OCI-LY3 (cell line): ENCODE data around the gene TPPP2.

ENCODE experiments used
- EZH2phosphoT487 ChIP-seq: fragments of 200-600 bp; shearing (Covaris generic); IDR thresholded peaks from 2 replicates; pipeline ENCODE4 v1.6.1; 2018; ENCODE audit warnings: antibody characterized with exemption, mixed run types, low read depth
- TF ChIP-seq, protein P1 (sequence below): fragments of 200-600, 300-600 bp; sonication (generic); IDR thresholded peaks from 2 replicates; pipeline ENCODE4 v1.5.1; 2014; ENCODE audit warnings: antibody characterized with exemption, low read length, low read depth

DNA sequence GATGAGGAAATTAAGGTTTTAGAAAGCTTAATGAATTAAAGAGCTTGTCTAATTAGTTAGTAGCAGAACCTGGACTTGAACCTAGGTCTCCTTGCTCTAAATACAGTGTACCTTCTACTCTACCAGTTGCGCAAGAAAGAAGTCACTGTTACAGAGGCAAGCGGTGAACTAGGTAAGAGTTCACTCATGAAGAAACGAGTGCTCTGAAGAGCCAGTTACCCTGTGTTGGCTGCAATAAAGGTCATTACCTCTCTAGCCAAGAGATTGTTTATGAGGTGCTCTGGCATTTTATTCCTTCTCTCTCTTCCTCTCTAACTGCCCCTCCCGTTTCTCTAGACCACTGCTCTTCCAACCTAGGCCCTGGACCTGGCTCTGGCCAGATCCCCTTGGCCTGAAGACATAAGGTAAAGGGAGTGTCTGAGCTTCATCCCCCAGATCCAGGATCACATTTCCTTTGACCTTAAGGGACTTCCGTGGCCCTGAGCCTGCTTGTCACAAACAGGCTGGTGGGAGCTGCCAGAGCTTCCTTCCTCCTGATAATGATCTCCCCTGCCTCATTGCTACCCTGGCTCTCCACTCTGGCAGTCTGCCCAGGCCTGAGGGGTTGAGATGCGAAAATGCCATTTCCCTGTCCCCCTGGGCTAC, 14.1 kb downstream of the TPPP2 start:
- TF ChIP-seq, protein P1, sequence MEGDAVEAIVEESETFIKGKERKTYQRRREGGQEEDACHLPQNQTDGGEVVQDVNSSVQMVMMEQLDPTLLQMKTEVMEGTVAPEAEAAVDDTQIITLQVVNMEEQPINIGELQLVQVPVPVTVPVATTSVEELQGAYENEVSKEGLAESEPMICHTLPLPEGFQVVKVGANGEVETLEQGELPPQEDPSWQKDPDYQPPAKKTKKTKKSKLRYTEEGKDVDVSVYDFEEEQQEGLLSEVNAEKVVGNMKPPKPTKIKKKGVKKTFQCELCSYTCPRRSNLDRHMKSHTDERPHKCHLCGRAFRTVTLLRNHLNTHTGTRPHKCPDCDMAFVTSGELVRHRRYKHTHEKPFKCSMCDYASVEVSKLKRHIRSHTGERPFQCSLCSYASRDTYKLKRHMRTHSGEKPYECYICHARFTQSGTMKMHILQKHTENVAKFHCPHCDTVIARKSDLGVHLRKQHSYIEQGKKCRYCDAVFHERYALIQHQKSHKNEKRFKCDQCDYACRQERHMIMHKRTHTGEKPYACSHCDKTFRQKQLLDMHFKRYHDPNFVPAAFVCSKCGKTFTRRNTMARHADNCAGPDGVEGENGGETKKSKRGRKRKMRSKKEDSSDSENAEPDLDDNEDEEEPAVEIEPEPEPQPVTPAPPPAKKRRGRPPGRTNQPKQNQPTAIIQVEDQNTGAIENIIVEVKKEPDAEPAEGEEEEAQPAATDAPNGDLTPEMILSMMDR, result no peak
- TF ChIP-seq EZH2phosphoT487, result no peak
